Raji (cell line): Measurements from ENCODE around the gene KCNQ5.

Experiments used
- POLR2A ChIP-seq: IDR thresholded peaks from 2 replicates; pipeline ENCODE4 v1.6.1; 2011; ENCODE audit warnings: low read depth, low read length, control low read depth; ENCODE audit not compliant: insufficient read depth

Gene KCNQ5

DNA sequence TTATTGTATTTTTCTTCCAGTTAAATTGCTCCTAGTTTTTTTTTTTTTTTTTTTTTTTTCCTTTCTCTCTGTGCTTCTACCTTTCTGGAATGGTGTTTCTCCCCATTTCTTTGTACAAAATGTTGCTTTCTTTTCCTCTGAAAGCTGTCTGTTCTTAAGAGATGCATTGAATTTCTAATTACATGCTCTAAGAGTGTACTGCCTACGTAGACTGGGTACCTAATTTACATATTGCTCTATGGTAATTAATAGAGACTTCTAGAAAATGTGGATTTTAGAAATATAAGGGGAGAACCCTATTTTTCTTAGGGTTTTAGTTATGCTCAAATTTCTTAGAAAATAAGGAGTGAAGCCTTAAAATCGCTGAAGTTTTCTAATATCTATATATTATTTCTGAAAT, 13.8 kb downstream of the KCNQ5 start:
- no peak for TF ChIP-seq POLR2A

DNA sequence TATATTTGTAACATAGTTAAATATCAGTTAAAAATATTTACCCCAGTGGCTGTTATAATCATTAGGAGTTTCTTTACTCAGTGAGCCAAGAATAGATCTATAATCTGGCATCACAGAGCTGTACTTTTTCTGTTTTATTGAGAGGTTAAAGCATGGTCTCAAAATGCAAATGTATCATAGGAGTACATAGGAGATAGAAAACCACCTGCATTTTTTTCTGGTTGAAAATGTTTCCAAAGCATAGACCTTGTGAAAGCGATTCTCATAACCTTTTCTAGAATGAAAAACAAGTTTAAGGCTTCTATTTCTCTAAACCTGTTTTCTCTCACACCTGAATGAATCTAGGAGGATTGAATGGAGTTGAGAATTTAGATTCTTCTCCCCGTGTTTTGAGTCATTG, 14.4 kb downstream of the KCNQ5 start:
- TF ChIP-seq POLR2A = no peak

DNA sequence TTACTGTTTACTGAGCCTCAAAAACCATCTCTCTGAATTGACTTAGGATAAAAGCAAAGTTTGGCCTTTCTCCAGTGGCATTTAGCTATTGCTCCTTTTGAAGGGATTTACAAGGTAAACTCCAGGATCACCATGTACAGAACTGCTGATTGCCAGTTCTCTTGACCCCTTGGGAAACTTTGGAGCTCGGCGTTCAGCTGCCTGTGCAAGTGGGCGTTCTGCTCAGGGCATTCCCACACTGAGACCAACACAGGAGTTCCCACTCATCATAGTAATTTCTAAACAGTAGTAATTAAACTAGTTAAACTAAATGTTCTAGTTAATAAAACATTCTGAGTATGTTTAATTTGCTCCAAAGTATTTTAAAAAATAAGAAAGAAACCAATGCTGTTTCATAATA, 14.9 kb downstream of the KCNQ5 start:
- no peak for TF ChIP-seq POLR2A

DNA sequence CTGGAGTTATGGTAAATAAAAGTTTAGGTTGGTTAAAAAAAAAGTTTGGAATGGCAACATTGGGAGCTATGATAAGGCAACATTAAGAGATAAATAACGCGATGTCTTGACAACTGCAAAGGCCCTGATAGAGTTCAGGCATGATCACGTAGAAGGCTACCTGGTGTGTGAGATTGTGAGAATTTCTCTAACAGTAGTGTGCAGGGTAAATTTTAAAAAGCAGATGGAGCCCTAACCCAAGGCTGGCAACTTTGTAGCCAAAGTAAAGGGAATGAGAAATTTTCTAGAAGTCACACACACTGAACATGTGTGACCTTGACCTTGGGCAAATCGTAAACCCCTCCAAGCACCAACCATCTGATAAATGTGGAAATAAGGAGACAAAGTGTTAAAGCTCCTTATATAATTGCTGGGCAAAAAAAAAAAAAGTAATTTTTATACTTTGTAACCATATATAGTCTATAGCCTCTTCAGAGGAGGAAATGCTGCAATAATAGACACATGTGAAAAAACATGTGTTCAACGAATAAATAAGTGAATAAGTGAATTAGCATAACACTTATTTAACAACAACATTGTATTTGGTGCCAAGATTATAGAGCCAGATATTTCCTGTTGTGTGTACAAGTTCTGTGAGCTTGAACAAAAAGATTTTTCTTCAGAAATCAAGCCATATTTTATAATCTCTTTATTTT, 18.2 kb downstream of the KCNQ5 start:
- TF ChIP-seq POLR2A = no peak

DNA sequence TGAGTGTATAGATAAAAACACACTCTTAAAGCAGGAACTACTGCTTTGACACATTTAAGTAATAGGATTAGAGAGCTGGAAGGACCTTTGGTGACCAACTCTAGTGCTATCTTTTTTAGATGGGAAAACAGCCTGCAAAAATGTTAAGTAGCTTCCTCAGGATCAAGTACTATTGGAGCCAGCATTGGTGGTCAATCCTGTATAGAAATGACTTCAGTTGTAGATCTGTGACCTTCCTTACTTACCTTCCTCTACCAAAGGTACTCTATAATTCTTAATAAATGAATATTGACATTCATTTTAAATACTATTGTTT, 18.7 kb downstream of the KCNQ5 start:
- TF ChIP-seq POLR2A = no peak

DNA sequence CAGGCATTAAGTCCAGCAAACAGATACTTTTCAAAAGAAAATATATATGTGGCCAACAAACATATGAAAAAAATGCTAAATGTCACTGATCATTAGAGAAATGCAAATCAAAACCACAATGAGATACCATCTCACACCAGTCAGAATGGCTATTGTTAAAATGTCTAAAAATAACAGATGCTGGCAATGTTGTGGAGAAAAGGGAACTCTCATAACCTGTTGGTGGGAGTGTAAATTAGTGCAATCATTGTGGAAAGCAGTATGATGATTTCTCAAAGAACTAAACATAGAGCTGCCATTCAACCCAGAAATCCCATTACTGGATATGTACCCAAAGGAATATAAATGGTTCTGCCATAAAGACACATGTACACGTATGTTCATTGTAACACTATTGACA, 20.6 kb downstream of the KCNQ5 start:
- no peak for TF ChIP-seq POLR2A

DNA sequence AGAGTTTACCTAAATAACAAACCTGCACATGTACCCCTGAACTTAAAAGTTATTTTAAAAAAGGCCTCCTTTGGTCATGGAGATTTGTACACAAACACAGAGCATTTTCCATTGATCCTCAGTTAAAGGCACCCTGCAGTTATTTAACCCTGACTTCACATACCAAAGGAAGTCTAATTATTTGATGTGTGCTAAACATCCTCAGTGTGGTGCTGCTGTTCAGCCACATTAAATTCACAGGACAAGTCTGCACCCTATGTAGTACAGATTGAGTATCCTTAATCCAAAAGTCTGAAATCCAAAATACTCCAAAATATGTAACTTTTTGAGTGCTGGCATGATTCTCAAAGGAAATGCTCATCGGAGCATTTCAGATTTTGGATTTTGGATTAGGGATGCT, 21.4 kb downstream of the KCNQ5 start:
- TF ChIP-seq POLR2A = no peak

DNA sequence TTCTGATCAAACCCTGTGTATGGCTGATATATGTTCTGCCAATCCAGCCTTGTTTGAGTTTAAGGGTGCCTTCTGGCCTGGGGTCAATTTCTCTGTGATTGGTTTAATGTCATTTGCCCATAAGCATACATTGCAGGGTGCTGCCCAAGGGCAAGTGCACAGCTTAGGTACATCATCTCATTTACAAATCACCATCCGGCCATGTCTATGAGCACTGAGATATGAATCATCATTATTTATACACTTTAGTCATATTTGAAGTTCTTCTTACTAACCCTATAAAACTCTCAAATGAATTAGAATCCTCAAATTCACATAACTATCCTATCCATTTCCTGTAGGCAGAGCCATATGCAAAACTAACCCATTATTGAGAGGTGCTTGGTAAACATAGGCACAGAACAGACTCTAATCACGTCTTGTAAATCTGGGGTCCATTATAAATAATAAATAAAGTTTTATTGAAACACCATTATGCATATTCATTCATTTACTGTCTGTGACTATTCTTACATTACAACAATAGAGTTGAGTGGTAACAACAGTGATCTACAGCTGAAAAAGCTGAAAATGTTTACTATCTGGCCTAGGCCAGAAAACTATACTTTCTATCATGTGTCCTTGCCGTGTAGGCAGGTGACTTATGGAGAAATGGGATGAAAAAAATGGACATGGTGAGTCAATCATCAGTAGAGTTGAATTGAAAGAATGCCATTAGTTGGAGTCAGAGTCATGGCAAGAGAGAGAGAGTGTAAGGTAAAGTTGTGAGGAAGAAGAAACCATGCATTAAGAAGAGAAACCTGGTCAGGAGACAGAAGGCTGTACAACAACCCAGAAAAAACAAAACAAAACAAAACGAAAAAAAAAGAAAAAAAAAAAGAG, 25.0 kb downstream of the KCNQ5 start:
- TF ChIP-seq POLR2A = no peak

DNA sequence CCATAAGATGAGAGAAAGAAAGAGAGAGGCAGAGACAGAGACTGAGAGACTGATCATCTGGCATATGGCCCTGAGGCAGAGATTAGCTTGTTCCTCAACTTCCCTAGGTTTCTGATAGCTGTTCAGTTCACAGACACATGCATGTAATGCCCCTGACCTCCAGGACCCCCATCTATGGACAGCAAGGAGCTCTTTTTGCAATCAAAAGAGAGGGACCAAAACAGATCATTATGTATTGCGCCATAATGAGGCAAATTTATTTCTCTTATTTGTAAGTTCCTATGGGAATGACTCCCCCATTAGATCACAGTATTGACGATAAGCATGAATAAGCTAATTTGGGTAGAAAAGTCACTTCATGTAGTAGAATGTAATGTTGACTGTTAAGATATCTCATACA, 25.6 kb downstream of the KCNQ5 start:
- TF ChIP-seq POLR2A = no peak

DNA sequence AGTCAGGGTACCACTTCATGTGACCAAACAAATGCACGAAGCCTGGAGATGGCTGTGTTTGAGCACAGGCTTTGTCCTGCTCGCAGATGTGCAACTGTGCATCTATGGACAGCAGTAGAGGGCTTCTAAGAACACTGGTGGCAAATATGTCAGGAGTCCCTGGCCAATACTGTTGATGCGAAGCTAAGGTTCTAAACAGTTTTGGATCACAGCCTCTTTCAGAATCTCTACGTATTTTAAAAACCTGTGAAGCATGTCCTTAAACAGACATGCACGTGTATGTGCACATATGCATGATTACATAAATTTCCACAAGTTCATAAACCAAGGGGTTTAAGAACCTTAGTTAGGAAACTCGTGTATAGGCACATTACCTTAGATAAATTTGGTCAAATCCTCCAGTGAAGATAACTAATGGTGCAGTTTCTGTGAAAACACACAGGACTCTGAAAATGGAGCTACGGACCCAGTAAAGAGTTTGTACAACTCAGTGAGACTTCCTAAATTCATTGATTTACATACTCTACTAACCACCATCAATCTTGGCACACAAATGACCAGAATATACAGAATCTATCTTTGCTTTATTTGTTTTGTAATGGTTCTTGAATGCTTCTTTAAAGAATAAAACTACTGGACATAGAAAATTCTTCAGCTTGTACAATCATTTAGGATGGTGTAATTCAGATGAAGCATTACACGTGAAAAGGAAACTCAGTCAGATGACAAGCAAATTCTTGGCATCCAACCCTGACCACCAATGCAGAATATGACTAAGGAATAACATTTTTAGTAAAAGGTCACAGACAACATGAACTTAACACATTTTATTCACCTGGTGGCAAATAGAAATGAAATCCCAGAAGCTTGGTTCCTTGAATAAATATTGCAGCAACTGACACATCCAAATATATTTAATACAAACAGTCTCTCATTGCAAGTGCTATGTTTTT, 27.4 kb downstream of the KCNQ5 start:
- TF ChIP-seq POLR2A = no peak

DNA sequence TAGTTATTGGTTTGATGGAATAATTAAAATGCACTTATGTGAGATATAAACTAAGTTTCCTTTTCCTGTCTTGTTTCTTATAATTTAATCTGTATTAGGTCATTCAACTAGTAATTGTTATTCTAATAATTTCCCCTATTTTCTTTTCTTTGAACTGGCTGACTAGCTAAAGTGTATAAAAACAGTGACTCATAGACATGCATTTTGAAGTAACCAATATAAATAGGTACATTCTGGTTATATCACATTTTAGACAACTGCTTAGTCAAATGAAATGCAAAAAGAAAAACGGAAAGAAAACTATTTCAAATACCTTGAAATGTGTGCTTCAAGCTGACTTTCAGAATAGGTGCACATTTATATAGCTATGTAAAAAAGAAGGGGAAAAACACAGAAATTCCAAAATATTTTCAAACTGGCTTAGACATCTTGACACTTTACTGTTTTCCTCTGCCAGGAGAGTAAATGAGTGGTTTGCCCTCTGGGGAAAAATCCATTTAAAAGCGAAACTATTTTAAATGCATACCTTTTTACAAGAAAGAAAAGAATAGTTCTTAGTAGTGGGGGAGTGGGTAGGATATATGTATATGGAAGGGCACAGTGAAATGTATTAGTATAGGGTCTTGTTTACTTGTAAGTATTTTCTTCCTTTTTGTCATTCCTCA, 28.3 kb downstream of the KCNQ5 start:
- TF ChIP-seq POLR2A = no peak

DNA sequence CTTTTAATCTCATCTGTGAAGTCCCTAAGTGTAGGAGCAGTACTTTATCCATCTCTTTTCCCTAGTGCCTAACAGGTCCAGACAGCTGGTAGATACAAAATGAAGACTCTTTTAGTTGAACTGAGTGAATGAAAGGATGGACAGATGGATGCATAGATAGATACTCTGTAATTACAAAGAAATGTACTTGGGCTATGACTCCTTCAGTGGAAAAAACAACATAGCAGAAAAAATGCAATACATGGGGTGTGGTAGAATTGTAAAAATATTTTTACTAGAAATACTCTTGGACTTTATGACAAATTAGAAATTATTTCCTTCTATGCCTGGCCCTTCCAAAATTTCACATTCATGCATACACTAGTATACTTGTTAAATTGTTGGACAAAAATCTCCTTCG, 29.3 kb downstream of the KCNQ5 start:
- TF ChIP-seq POLR2A = no peak

DNA sequence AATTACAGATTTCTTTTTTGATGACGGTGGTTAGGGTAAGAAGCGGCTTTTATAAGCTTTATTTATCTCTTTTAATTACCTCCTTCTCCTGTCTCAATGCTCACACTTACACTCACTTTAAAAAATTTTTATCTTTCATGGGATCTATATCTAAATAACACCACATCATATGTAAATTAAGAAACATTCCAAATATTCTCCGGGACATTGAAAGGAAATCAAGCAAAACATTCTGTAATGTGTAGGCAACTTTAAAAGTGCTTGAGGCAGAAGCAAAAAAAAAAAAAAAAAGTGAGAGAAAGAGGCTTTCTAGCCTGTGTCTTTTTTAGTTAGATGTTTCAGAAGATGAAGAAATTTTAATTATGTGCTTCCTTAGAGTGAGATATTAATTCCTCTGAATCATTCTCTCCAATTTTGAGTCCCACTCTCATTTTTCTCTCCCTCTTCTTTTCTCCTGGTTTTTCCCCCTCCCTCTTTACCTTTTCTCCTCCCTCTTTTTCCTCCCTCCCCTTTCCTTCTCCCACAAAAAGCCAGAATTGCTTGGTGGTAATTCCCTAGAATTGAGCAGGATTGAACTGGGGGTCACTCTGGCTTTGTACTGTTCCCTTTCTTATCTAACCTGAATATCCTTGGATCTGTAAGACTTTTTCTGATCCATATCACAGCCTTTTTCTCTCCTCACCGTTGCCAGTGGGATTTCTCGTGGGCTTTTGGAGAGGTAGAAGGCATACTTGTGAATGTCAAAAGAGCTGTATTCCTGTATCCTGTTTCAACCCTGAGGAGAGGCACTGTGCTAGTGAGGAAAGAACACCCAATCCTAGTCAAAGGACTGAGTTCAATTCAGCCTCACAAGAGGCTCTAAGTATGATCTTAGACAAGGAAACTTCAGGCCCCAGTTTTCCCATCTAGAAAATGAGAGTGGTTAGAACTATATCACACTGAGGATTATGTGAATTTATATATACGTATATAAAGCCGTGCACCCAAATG, 30.4 kb downstream of the KCNQ5 start:
- TF ChIP-seq POLR2A = no peak

DNA sequence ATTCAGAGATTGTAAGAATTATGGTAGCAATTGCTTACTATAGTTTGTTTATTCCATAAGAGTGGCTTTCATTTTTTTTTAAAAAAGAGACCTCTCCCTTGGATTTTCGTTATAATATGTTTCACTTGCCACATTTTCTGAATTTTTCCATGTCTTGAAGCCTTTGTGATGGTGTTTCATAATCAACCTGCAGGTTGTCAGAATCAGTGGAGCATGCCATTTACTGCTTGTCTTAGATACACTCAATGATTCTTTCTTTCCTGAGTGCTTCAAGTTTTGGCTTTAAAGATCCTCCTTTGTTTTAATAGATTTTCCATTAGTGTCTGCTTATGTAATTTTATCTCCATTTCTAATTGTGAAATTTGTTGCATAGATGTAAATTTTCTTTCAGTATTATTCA, 31.2 kb downstream of the KCNQ5 start:
- TF ChIP-seq POLR2A = no peak
